Loucy (cell line): ENCODE measurements around the gene EPYC.

ENCODE experiments used
- EZH2phosphoT487 ChIP-seq: fragments of 200-600 bp; IDR thresholded peaks from 2 replicates; pipeline ENCODE4 v1.6.1; 2018; ENCODE audit warnings: antibody characterized with exemption, mild to moderate bottlenecking, moderate library complexity, borderline replicate concordance
- TF ChIP-seq, protein P1 (sequence below): fragments of 200-600 bp; sonication (generic); conservative IDR thresholded peaks from 2 replicates; pipeline ENCODE4 v1.5.1; 2014; ENCODE audit warnings: mild to moderate bottlenecking, antibody characterized with exemption, low read length

DNA sequence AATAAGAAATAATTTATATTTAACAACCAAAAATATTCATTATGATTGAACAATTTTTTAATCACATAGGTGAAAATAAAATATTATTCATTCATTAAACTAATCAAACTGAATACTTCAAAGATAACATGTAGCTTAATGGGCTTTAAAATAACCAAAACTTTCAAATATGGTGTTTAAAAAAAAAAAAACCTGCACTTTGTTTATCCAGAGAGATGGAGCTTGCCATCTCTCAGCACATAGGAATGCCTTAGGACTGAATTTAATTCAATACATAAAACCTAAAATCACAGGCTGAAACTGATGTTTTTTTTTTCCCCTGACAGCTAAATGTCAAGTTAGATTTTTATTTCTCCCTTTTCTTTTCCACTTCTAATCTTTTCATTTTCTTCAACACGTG lies 35.4 kb downstream of the EPYC start:
- TF ChIP-seq, protein P1, sequence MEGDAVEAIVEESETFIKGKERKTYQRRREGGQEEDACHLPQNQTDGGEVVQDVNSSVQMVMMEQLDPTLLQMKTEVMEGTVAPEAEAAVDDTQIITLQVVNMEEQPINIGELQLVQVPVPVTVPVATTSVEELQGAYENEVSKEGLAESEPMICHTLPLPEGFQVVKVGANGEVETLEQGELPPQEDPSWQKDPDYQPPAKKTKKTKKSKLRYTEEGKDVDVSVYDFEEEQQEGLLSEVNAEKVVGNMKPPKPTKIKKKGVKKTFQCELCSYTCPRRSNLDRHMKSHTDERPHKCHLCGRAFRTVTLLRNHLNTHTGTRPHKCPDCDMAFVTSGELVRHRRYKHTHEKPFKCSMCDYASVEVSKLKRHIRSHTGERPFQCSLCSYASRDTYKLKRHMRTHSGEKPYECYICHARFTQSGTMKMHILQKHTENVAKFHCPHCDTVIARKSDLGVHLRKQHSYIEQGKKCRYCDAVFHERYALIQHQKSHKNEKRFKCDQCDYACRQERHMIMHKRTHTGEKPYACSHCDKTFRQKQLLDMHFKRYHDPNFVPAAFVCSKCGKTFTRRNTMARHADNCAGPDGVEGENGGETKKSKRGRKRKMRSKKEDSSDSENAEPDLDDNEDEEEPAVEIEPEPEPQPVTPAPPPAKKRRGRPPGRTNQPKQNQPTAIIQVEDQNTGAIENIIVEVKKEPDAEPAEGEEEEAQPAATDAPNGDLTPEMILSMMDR = no peak
- no peak for TF ChIP-seq EZH2phosphoT487
